Fibroblast of skin of abdomen (primary cell): ENCODE results near the gene LY86.

Experiments used
- DNase-seq: peaks from one replicate; pipeline ENCODE4 v3.0.0-alpha.2; 2013

Gene LY86

DNA sequence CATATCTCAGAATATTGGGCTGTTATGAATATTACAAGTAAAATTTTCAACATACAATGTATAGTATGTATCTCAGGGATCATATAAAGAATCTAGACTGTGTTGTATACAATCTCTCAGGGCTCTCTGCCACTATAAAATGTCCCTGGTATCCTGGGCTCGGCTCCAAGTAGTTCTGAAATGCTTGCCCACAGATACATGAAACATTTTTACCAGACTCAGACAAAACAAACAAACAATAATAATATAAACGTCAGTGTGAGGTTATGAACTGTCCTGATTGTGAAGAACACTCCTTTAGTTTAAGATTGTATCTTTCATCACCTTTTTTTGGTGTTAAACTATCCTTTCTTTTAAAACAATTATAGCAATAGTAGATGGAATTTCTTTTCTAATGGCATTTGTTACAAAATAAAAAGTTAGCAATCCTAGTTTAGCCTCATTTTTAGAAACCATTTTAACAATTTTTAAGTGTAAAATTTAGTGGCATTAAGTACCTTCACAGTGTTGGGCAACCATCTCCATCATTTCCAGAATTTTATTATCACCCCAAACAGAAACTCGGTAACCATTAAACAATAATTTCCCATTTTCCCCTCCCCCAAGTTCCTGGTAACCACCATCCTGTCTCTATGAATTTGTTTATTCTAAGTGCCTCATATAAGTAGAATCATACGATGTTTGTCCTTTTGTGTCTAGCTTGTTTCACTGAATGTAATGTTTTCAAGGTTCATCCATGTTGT lies 17.4 kb upstream of the LY86 start:
- no peak for DNase-seq

- DNase-seq = no peak
Observed at GRCh38 chr6:6575143-6575542, 13.4 kb upstream of the LY86 start.

GRCh38 chr6:6577735-6578134 lies 10.8 kb upstream of the LY86 start:
- no peak for DNase-seq

- DNase-seq = no peak
Observed at GRCh38 chr6:6579281-6579680, 9.2 kb upstream of the LY86 start.

DNA sequence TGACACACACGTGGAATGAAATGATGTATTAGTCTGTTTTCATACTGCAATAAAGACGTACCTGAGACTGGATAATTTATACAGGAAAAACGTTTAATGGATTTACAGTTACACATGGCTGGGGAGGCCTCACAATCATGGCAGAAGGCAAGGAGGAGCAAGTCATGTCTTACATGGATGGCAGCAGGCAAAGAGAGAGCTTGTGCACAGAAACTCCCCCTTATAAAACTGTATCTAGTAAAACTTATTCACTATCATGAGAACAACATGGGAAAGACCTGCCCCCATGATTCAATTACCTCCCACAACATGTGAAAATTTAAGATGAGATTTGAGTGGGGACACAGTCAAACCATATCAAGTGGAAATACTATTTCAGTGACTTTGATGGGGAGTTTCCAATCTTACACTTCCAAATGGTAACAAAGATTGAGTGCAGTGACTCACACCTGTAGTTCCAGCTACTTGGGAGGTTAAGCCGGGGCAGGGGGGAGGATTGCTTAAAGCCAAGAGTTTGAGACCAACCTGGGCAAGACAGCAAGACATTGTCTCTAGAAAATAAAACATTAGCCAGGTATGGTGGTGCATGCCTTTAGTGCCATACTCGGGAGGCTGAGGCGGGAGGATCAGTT lies 8.2 kb upstream of the LY86 start:
- no peak for DNase-seq

DNA sequence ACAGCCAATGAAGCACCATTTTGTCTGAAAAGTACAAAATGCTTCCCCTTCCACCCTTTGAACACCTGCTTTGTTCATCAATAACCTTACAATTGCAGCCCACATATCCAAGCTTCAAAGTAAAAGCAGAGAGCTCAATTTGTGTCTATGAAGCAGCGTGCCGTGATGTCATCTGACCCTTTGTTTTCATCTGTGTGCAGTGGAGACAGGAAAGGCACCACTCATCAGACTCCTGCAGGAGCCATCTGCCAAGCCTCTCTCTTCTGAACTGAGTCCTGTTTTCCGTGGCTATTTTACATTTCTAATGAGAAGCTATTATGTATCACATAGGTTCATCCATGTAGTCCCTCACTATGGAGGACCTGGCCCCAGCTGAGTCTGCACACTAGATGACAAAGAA lies 7.5 kb upstream of the LY86 start:
- no peak for DNase-seq

DNA sequence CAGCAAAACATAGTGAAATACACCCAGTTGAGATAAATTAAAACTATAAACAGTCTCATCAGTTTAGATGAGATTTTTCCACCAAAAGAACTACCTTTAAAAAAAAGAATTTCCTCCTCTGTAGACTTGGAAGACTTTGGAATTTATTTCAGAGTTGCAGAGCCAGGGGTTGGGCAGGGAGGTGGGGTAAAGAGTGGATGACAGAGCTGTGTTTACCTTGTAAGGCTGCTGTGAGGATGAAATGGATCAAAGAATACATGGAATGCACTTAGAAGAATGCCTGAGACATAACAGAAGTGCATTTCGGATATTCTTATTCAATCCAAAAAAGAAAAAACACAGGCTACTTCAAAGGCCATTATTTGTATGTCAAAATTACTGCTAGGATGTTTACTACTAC lies 6.4 kb upstream of the LY86 start:
- DNase-seq = no peak

DNA sequence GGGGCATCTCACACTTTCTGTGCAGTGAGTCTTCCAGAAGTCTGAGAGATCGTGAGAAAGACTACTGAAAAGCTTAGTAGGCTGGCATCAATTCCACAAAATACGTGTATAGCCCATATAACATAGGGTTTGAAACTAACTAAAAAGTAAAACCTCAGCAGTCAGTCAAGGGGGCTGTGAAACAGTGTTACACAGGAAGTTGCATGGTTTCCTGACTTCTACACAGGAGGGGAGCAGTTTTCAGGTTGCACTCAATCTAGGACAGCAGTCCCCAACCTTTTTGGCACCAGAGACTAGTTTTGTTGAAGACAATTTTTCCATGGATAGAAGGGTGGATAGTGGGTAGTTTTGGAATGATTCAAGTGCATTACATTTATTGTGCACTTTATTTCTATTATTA lies 4.7 kb upstream of the LY86 start:
- DNase-seq = no peak

GRCh38 chr6:6584310-6585002 lies 4.1 kb upstream of the LY86 start:
- no peak for DNase-seq

DNA sequence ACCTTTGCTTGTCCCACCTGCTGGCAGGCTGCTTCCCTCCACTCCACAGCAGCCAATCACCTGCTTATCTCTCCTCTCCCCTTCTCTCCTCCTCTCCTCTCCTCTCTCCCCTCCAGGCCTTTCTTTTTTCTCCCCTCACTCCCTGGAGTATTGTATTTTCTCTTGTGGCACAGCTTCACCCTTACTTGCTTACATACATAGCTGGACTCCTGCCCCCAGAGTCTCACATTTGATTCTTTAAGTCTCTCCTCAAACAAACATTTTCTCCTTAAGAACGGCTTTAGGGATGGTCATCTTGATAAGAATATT lies 3.6 kb upstream of the LY86 start:
- no peak for DNase-seq

- DNase-seq = no peak
Observed at GRCh38 chr6:6586167-6586566, 2.4 kb upstream of the LY86 start.

DNA sequence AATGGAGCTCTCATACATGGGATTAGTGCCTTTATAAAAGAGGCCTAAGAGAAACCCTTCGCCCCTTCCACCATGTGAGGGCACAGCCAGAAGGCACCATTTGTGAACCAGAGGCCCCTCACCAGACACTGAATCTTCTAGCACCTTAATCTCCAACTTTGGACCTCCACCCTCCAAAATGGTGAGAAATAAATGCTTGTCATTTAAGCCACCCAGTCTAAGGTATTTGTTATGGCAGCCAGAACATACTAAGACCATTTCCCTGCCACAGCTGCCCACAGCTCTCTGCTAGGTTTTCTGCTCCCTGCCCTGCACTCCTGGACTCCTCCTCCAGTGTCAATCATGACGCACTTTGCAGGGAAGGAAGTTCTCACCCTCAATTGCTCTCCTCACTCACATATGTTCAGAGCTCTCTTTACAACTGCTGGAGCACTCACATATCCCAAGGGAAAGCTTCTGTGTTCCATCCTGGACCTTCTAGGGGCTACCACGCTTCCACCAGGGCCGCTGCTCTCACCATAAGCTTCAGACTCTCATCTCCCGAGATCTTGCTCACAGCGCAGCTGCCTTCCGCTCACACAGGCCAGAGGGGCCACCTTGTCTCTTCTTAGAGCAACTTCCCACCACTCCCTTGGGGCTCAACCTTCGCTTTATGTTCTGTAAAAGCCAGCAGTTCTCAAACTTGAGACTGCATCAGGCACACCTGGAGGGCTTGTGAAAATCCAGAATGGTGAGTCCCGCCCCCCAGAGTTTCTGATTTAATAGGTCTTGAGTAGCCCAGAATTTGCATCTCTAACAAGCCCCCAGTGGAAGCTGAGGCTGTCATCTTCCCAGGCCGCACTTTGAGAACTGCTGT lies 1.6 kb upstream of the LY86 start:
- no peak for DNase-seq

DNA sequence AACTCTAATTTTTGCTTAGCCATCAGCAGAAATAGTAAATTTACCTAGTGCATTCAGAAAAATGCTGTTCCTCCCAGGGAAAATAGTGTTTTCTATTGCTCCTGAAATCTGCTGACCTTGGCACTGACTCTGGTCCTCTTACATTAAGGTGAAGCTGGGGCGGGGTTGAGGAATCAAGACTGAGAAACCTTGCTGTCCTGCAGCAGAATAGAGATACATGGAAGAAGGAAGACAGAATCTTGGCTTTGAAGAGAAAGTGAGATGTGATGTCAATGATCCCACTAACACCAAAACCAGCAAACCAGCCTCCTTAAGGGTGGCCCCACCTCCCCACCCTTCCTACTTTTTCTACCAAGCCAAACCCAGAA lies 840 bp upstream of the LY86 start:
- no peak for DNase-seq

DNA sequence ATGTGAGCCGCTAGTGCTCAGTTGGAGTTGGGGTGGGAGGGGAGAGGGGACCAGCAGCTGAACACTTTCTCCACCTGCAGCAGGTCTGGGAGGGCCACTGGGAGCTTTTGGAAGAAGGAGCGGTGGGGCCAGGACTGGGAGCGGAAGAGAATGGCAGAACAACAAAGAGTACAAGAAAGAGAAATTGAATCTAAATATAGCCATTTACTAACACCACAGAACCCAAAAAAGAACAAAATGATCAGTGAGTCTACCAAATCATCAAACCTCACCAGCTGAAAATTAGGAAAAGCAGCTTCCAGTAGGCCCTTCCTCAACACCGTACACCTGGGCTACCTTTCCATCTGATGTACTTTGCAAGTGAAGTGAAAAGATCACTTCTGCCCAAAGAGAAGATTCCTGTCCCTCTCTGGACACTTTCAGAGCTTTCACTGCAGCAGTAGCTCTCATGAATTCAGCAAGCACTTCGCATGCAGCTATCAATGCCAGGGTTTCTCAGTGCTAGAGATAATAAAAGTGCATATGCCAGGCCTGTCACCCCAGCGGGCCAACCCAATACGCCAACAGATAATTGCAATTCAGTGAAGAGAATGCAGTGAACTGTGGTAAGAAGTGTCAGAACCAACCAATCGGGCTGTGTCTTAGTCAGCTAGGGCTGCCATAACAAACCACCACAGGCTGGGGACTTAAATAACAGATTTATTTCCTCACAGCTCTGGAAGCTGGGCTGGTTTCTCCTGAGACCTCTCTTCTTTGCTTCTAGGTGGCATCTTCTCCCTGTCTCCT lies 597 bp downstream of the LY86 start:
- no peak for DNase-seq

DNA sequence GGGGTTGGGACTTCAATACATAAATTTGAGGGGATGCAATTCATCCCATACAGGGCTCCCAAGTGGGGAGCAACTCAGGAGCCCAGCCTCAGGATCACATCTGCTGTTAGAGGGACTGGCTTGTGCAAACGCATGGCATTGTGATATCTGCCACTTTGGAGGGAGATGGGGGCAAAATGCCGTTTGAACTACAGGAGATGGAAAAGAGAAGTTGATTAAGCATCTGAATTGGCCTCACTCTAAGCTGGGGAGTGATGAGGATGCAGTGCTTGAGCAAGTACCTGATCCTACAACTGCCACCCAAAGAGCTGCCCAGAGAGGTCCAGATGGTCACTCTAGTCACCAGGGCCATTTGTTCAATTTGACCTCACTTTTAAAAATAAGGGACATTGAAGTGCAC lies 2.0 kb downstream of the LY86 start:
- no peak for DNase-seq

- no peak for DNase-seq
Observed at GRCh38 chr6:6591778-6592465, 3.4 kb downstream of the LY86 start.

DNA sequence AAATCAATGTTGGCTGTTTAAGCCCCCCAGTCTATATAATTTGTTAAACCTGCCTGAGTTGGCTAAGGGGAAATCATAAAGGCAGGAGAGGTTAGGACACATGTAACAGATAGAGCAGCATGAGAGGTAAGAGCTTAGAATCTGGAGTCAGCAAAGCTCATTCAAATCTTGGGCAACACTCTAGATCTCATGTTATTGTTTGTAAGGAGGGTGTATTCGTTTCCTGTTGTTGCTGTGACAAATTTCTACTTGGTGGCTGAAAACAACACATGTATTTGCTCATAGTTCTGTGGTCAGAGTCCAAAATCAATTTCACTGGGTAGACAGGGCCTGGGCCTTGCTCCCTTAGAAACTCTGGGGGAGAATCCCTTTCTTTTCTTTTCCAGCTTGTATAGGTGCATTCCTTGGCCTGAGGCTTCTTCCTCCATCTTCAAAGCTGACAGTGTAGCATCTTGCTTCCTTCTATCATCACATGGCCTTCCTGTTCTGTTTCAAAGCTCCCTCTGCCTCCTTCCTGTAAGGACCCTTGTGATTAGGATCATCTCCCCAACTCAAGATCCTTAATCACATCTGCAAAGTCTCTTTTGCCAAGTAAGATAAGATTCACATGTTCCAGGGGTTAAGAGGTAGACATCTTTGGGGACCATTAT lies 4.4 kb downstream of the LY86 start:
- DNase-seq = no peak

DNA sequence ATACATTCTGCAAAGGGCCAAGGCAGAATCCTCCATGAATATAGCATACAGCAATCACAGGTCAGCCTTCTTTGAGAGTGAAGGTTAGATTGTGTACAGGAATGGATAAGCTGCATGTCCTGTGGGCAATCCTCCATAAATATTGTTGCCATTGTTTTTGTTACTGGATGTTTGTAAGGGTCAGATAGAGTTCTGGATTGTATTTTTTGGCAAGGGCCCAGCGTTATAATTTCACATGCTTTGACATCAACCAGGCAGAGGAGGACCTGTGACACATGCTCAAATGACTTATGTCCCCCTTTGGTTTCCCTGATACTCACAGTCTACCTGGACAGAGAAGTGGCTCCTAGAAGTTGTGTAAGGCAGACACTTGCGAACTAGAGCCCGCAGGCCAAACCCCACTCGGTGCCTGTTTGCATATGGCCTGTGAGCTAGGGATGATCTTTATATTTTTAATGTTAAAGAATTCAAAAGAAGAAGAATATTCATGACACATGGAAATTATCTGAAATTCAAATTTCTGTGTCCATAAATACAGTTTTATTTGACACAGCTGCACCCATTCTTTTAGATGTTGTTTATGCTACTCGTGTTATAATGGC lies 5.4 kb downstream of the LY86 start:
- DNase-seq = no peak

DNA sequence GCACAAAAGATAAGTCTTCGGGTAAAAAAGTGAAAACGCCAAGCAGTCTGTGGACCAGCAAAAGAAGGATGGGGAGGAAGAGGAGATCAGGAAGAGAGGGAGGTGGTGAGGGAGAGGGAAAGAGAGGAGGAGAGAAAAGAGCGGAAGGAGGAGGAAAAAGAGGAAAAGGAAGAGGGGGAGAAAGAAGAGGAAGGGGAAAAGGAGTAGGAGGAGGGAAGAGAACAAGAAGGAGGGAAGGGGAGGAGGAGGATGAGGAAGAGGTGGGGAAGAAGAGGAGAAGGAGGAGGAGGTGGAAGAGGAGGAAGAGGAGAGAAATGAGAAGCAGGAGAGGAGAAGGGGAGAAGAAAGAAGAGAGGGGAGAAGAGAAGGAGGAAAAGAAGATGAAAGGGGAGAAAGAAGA lies 6.5 kb downstream of the LY86 start:
- DNase-seq = no peak

DNA sequence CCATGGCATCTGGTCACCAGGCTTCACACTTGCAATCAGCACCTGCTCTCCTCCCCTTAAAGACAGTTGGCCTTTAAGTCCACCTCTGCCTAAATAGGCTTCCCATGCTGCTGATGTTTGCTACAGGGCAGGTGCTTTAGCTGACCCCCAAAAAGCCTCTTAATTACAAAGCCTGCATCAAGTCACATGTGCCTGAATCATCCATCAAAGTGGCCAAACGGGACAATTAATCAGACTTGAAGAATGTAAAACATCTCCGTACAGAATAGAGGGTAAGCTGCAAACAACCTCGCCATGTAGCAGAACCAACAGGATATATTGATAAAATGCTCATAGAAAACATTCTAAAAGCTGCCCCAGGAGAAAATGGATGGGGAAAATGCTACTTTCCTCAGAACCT lies 7.4 kb downstream of the LY86 start:
- DNase-seq = no peak
